H1 (cell line): ENCODE measurements around the gene PHLPP2. TPM values are rescaled to one million over a fixed set of nuclear protein-coding genes. Genes with fewer than 3 reads are reported as not detected.

Experiments used
- CHD7 ChIP-seq: fragments of 300-600 bp; sonication (generic); IDR thresholded peaks from 2 replicates; pipeline ENCODE4 v1.7.1; 2012; ENCODE audit warnings: low read length, moderate library complexity, mild to moderate bottlenecking, inconsistent platforms; ENCODE audit not compliant: insufficient replicate concordance
- SRF ChIP-seq: IDR thresholded peaks from 2 replicates; pipeline ENCODE4 v1.6.1; 2011; ENCODE audit warnings: mild to moderate bottlenecking, low read depth, low read length, moderate library complexity
- polyA plus RNA-seq, 7 experiments: library from polyadenylated mRNA; depleted of rRNA in 3 of 7; stranded (reverse) in 5 of 7; unstranded in 2 of 7; fragments of >200 nt in 5 of 7; fragments of 200-250 nt in 2 of 7; gene quantifications; 1 replicate in 5 of 7; 2 replicates in 1 of 7; 4 replicates in 1 of 7; pipeline versions ENCODE4 v1.2.1 to v1.2.3, GENCODE V29; 2011 to 2013; ENCODE audit warnings: missing spikeins in 2 of 7, mixed read lengths in 2 of 7
- total RNA-seq: library from RNA; stranded (reverse); fragmentation: NEBNext Ultra II Directional; extraction: Animal tissue kit (Norgen Biotek cat#: 25700); gene quantifications from 2 replicates; pipeline ENCODE4 v1.2.1, GENCODE V29; 2021

The PHLPP2 gene
- total and polyA plus RNA-seq, 2 of the 8 experiments (the other 6 are each of a cell fraction or from before 2014, with no cell fraction given), result 7.3 to 12.9 TPM

- TF ChIP-seq CHD7, result no peak
- no peak for TF ChIP-seq SRF
Measured at GRCh38 chr16:71709229-71709781, 15.2 kb downstream of the PHLPP2 start (continued).
